ENCODE results near the gene OR2T1. TPM values are rescaled to one million over a fixed set of nuclear protein-coding genes. Genes with fewer than 3 reads are reported as not detected.

The OR2T1 gene
- total and polyA plus RNA-seq, 2 experiments from 2014 or later, result not detected

- no peak overlapping the region for H3K27ac ChIP-seq
- H3K4me1 ChIP-seq (ENCODE audit: insufficient read depth), result no peaks in the 10 kb centered on the region
- no peak overlapping the region for H3K4me2 ChIP-seq
- H2AFZ ChIP-seq, result no peak overlapping the region
- no peaks in the 10 kb centered on the region for H3K36me3 ChIP-seq (replicated peaks; ENCODE audit: insufficient read depth, low read depth)
- peaks cover 3% of the 10 kb centered on the region for H3K9me3 ChIP-seq (ENCODE audit: low read depth)
- TF ChIP-seq EZH2 (IDR thresholded peaks at IDR 0.05; ENCODE audit: borderline replicate concordance), result no peak
- TF ChIP-seq EZH2phosphoT487 (IDR thresholded peaks at IDR 0.05; ENCODE audit: low read depth, severe bottlenecking, unreplicated experiment), result no peak
- no peak for TF ChIP-seq CTCF (IDR thresholded peaks at IDR 0.05; ENCODE audit: poor library complexity)
- no peak overlapping the region for H3K4me3 ChIP-seq
- no peaks in the 10 kb centered on the region for H3K9me2 ChIP-seq (replicated peaks; ENCODE audit: insufficient read depth)
- DNase-seq (ENCODE audit: low spot score), result no peak
- no peaks in the 10 kb centered on the region for H3K27me3 ChIP-seq
- H4K20me1 ChIP-seq (ENCODE audit: insufficient read depth, poor library complexity, severe bottlenecking), result no peaks in the 10 kb centered on the region
- H3K79me2 ChIP-seq, result no peaks in the 10 kb centered on the region
Measured at GRCh38 chr1:248366609-248367008, 36.2 kb upstream of the OR2T1 start.

GRCh38 chr1:248372394-248372793 is 30.5 kb upstream of the OR2T1 start:
- H4K20me1 ChIP-seq (ENCODE audit: insufficient read depth, poor library complexity, severe bottlenecking), result no peaks in the 10 kb centered on the region
- peaks cover 3% of the 10 kb centered on the region for H3K9me3 ChIP-seq (ENCODE audit: low read depth)
- no peak overlapping the region for H2AFZ ChIP-seq
- H3K27ac ChIP-seq, result no peak overlapping the region
- no peak for TF ChIP-seq CTCF (IDR thresholded peaks at IDR 0.05; ENCODE audit: poor library complexity)
- no peak for TF ChIP-seq EZH2 (IDR thresholded peaks at IDR 0.05; ENCODE audit: borderline replicate concordance)
- TF ChIP-seq EZH2phosphoT487 (IDR thresholded peaks at IDR 0.05; ENCODE audit: low read depth, severe bottlenecking, unreplicated experiment), result no peak
- DNase-seq (ENCODE audit: low spot score), result no peak
- H3K79me2 ChIP-seq, result no peaks in the 10 kb centered on the region
- H3K27me3 ChIP-seq, result no peaks in the 10 kb centered on the region
- 63% methylated on average over 5 of the region's 5 CpGs for WGBS (ENCODE audit: low lambda C conversion rate, missing lambda C conversion rate)
- no peaks in the 10 kb centered on the region for H3K4me1 ChIP-seq (ENCODE audit: insufficient read depth)
- H3K36me3 ChIP-seq (replicated peaks; ENCODE audit: insufficient read depth, low read depth), result no peaks in the 10 kb centered on the region
- H3K4me3 ChIP-seq, result no peak overlapping the region
- H3K9me2 ChIP-seq (replicated peaks; ENCODE audit: insufficient read depth), result no peaks in the 10 kb centered on the region
- H3K4me2 ChIP-seq, result no peak overlapping the region

GRCh38 chr1:248373761-248374160 is 29.1 kb upstream of the OR2T1 start:
- no peak for DNase-seq (ENCODE audit: low spot score)
- no peaks in the 10 kb centered on the region for H3K79me2 ChIP-seq
- no peaks in the 10 kb centered on the region for H4K20me1 ChIP-seq (ENCODE audit: insufficient read depth, poor library complexity, severe bottlenecking)
- H3K9me3 ChIP-seq (ENCODE audit: low read depth), result peaks cover 3% of the 10 kb centered on the region
- TF ChIP-seq EZH2 (IDR thresholded peaks at IDR 0.05; ENCODE audit: borderline replicate concordance) (no peak), CTCF (IDR thresholded peaks at IDR 0.05; ENCODE audit: poor library complexity) (no peak)
- 66% methylated on average over 4 of the region's 4 CpGs for WGBS (ENCODE audit: low lambda C conversion rate, missing lambda C conversion rate)
- H3K27me3 ChIP-seq, result no peaks in the 10 kb centered on the region
- no peaks in the 10 kb centered on the region for H3K4me1 ChIP-seq (ENCODE audit: insufficient read depth)
- no peaks in the 10 kb centered on the region for H3K9me2 ChIP-seq (replicated peaks; ENCODE audit: insufficient read depth)
- H3K27ac ChIP-seq, result no peak overlapping the region
- no peak overlapping the region for H2AFZ ChIP-seq
- no peak overlapping the region for H3K4me3 ChIP-seq
- H3K36me3 ChIP-seq (replicated peaks; ENCODE audit: insufficient read depth, low read depth), result no peaks in the 10 kb centered on the region
- no peak overlapping the region for H3K4me2 ChIP-seq

- Histone ChIP-seq H3K9me2 (replicated peaks; ENCODE audit: insufficient read depth) (no peaks in the 10 kb centered on the region), H3K4me3 (no peak within 1 kb of the TSS)
Measured at GRCh38 chr1:248375446-248375845, 27.4 kb upstream of the OR2T1 start, which contains the start of gene OR2T6. Gene OR2T6 (plus strand): TSS chr1:248375746. CDS start chr1:248387609, 11,863 bp downstream.

More at GRCh38 chr1:248375446-248375845, 27.4 kb upstream of the OR2T1 start, which contains the start of gene OR2T6:
- no peaks in the 10 kb centered on the region for H3K36me3 ChIP-seq (replicated peaks; ENCODE audit: insufficient read depth, low read depth)
- no peak for DNase-seq (ENCODE audit: low spot score)
- no peak within 1 kb of the TSS for H2AFZ ChIP-seq
- H3K27me3 ChIP-seq, result no peaks in the 10 kb centered on the region
- no peaks in the 10 kb centered on the region for H4K20me1 ChIP-seq (ENCODE audit: insufficient read depth, poor library complexity, severe bottlenecking)
- H3K27ac ChIP-seq, result no peak within 1 kb of the TSS
- H3K4me1 ChIP-seq (ENCODE audit: insufficient read depth), result no peaks in the 10 kb centered on the region
- no peak within 1 kb of the TSS for H3K4me2 ChIP-seq
- TF ChIP-seq CTCF (IDR thresholded peaks at IDR 0.05; ENCODE audit: poor library complexity) (no peak), EZH2phosphoT487 (IDR thresholded peaks at IDR 0.05; ENCODE audit: low read depth, severe bottlenecking, unreplicated experiment) (no peak), EZH2 (IDR thresholded peaks at IDR 0.05; ENCODE audit: borderline replicate concordance) (no peak)
- H3K9me3 ChIP-seq (ENCODE audit: low read depth), result peaks cover 3% of the 10 kb centered on the region
- H3K79me2 ChIP-seq, result no peaks in the 10 kb centered on the region

All from hepatocyte (in vitro differentiated cells).